Retinal pigment epithelial cell (primary cell): Measurements from ENCODE around the gene MEX3A.
A peak's percentile ranks its signal among the peaks of the same experiment; 100 is the strongest.

Experiments used
- DNase-seq: peaks from one replicate; pipeline ENCODE4 v3.0.0-alpha.2; 2010; ENCODE audit warnings: low read depth
- H3K4me3 ChIP-seq: 2 replicates; pipeline ENCODE4 v1.5.1; 2011; ENCODE audit warnings: mild to moderate bottlenecking, low read length, control low read depth, moderate library complexity
- CTCF ChIP-seq: conservative IDR thresholded peaks from 2 replicates; pipeline ENCODE4 v1.5.1; 2011; ENCODE audit warnings: low read depth, low read length, control low read depth, inconsistent platforms

MEX3A gene

DNA sequence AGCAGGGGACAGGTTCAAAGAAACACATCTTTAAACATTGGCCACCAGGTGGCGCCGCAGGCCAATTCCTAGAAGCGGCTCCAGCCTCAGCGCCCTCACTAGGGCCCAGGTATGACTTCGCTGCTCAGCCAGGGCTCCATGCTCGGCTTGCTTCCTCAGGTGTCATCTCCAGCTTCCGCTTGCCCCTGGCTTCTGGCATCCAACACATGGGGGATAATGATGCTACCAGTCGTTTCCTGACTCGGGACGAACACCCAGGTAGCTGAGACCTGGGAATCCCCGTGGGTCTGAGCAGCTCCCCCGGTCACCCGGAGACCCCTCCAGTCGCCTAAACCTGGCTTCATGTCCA lies 8.5 kb upstream of the MEX3A start:
- no peak overlapping the region for H3K4me3 ChIP-seq
- no peak for DNase-seq
- peak; percentile 71 for TF ChIP-seq CTCF

- no peak for TF ChIP-seq CTCF
- DNase-seq = no peak
- H3K4me3 ChIP-seq = no peak overlapping the region
These were observed 8.0 kb upstream of the MEX3A start for GRCh38 chr1:156090138-156090839.

DNA sequence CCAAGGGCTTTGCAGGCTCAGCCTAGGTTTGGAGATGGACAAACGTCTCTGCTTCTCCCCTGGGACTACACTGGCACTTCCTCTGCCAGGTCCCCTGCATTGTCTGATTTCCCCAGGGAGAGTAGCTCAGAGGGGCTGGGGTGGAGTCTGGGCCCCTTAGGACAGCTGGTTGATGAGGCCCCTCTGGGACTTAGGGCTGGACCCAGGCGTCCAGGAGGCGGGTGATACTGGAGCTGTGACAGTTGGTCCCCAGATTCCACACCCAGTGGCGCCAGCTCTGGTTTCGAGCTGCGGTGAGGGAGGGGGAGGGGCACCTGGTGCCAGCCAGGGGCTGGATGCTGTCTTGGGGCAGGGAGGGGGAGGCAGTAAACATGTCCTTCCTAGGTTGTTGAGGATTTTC lies 7.4 kb upstream of the MEX3A start:
- DNase-seq = no peak
- no peak overlapping the region for H3K4me3 ChIP-seq
- no peak for TF ChIP-seq CTCF

DNA sequence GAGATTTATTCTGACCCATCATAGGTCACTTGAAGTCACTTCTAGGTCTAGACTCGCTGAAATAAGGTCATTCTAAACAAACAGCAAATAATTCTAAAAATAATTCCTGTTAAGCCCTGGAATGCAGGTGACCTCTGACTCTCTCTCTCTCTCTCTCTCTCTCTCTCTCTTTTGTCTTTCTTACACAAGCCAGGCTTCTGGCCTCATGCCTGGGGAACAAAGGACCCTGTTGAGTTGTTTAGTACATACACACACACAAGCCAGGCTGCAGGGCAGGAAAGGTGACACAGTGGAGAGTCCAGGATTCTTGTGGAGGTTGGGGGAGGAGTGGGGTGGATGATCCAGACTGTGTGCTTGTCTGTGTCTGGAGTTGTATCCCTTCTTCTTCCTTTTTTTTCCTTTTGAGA lies 4.0 kb upstream of the MEX3A start:
- H3K4me3 ChIP-seq = no peak overlapping the region
- peak; percentile 77 for DNase-seq
- TF ChIP-seq CTCF = no peak

DNA sequence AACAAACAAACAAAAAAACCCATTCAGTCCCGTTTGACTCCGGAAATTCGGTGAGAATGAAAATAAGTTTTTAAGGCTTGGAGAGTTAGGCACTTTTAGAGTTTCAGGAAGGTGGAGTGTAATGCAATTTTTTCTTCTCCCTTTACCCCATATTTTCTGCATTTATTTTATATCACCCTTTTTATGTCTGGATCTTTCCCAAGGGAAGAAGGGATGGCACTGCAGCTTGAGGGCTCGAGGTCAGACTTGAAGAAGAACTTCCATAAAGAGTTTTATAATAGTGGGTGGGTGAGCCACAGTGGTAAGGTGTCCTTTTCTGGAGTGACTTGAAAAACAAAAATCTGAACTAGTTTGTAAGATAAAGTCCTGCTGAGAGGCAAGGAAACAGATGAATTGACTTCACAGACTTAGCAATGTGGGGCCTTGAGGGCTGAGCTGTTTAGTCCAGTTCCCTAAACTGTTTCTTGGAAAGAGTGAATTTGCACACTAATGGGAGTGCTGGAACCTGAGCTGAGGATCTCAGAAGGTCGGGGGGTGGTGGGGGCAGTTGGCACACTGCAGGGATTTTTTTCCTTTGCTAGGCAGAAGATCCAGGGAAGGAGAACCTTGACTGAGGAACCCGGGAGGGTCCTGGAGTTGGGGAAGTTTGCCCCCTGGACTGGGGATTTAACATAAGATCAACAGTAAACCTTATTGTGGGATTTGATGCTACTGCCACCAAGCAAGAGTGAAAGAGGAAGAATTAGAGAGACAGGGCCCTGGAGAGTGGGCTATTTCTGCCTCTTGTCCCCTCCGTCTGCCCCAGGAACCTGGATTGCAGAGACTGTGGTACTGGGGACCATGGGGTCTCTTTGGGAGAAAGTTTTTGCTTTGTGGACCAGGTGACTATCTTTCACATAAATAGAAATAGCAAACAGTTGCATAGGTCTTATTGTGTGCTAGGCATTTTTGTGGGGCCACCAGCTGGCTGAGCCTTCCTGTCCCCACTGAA lies 1.8 kb upstream of the MEX3A start:
- no peak for TF ChIP-seq CTCF
- H3K4me3 ChIP-seq = peak overlapping the region; percentile 88

DNA sequence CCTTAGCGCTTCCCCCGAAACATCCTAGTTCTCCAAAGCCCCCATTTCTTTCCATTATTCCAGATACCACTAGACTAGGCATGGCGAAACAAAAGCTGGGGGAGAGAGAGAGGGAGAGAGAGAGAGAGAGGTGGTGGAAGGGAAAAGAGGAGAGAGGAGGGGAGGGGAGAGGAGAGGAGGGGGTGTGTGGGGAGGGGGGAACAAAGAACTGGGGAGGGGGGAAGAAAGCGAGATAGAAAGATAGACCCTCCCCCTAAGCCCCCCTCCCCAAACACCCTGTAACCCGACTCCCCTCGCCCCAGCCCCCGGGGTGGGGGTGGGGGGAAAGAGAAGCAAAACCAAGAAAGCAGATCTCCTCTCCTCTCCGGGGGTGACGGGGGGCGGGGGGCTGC lies 352 bp downstream of the MEX3A start:
- no peak for TF ChIP-seq CTCF
- peak overlapping the region; percentile 88 for H3K4me3 ChIP-seq
- no peak for DNase-seq

More for the DNA sequence above, 1.8 kb upstream of the MEX3A start:
- DNase-seq = no peak
